WTC11 (cell line): ENCODE measurements around the gene ERBB4.

Experiments used
- CREB1 ChIP-seq: sonication (generic); formaldehyde crosslinking; IDR thresholded peaks from 2 replicates; pipeline ENCODE4 v1.8.0; 2023; ENCODE audit warnings: mild to moderate bottlenecking, missing genetic modification reagents
- JUN ChIP-seq: sonication (generic); formaldehyde crosslinking; IDR thresholded peaks from 2 replicates; pipeline ENCODE4 v1.8.0; 2023; ENCODE audit warnings: mild to moderate bottlenecking, missing genetic modification reagents
- ZNF423 ChIP-seq: fragments of 250-450 bp; sonication (Bioruptor Pico); IDR thresholded peaks from 2 replicates; pipeline ENCODE4 v2.1.2; 2022; ENCODE audit warnings: mild to moderate bottlenecking, moderate library complexity
- TF ChIP-seq, protein P1 (sequence below): sonication (generic); formaldehyde crosslinking; IDR thresholded peaks from 2 replicates; pipeline ENCODE4 v1.8.0; 2022; ENCODE audit warnings: mild to moderate bottlenecking, missing genetic modification reagents
- TF ChIP-seq, protein P2 (sequence below): fragments of 200-600 bp; IDR thresholded peaks from 2 replicates; pipeline ENCODE4 v1.8.0; 2022; ENCODE audit warnings: antibody characterized with exemption
- TF ChIP-seq, protein P3 (sequence below): sonication (generic); formaldehyde crosslinking; IDR thresholded peaks from 2 replicates; pipeline ENCODE4 v1.8.1; 2022; ENCODE audit warnings: mild to moderate bottlenecking, moderate library complexity, missing genetic modification reagents
- TF ChIP-seq, protein P4 (sequence below): sonication (generic); formaldehyde crosslinking; IDR thresholded peaks from 2 replicates; pipeline ENCODE4 v1.8.1; 2023; ENCODE audit warnings: mild to moderate bottlenecking, missing genetic modification reagents, moderate library complexity
- TF ChIP-seq, protein P5 (sequence below): sonication (generic); formaldehyde crosslinking; conservative IDR thresholded peaks from 2 replicates; pipeline ENCODE4 v1.8.1; 2022; ENCODE audit warnings: mild to moderate bottlenecking, missing genetic modification reagents

DNA sequence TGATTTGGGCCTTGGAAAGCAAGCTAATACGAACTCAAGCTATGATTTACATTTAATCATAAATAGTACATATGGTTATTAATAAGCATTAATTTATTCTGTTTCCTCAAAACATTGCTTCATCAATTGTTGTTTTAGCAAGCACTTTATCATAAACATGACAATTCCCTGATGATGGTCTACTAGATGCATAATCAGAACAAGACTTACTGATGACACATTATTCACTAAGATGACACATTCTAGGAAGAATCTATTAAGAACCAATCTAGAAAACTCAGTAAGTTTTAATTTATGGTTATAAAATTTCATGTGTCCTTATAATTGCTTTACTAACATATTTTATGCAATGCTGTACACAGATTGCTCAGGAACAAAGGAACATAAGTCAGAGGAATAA lies 815.2 kb downstream of the ERBB4 start:
- TF ChIP-seq, protein P1, sequence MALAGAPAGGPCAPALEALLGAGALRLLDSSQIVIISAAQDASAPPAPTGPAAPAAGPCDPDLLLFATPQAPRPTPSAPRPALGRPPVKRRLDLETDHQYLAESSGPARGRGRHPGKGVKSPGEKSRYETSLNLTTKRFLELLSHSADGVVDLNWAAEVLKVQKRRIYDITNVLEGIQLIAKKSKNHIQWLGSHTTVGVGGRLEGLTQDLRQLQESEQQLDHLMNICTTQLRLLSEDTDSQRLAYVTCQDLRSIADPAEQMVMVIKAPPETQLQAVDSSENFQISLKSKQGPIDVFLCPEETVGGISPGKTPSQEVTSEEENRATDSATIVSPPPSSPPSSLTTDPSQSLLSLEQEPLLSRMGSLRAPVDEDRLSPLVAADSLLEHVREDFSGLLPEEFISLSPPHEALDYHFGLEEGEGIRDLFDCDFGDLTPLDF (CRISPR knock-in tag), result no peak
- no peak for TF ChIP-seq CREB1
- TF ChIP-seq, protein P2, sequence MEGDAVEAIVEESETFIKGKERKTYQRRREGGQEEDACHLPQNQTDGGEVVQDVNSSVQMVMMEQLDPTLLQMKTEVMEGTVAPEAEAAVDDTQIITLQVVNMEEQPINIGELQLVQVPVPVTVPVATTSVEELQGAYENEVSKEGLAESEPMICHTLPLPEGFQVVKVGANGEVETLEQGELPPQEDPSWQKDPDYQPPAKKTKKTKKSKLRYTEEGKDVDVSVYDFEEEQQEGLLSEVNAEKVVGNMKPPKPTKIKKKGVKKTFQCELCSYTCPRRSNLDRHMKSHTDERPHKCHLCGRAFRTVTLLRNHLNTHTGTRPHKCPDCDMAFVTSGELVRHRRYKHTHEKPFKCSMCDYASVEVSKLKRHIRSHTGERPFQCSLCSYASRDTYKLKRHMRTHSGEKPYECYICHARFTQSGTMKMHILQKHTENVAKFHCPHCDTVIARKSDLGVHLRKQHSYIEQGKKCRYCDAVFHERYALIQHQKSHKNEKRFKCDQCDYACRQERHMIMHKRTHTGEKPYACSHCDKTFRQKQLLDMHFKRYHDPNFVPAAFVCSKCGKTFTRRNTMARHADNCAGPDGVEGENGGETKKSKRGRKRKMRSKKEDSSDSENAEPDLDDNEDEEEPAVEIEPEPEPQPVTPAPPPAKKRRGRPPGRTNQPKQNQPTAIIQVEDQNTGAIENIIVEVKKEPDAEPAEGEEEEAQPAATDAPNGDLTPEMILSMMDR, result no peak
- TF ChIP-seq, protein P3, sequence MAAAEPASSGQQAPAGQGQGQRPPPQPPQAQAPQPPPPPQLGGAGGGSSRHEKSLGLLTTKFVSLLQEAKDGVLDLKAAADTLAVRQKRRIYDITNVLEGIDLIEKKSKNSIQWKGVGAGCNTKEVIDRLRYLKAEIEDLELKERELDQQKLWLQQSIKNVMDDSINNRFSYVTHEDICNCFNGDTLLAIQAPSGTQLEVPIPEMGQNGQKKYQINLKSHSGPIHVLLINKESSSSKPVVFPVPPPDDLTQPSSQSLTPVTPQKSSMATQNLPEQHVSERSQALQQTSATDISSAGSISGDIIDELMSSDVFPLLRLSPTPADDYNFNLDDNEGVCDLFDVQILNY, result no peak
- no peak for TF ChIP-seq ZNF423 (CRISPR knock-in tag)
- TF ChIP-seq, protein P4, sequence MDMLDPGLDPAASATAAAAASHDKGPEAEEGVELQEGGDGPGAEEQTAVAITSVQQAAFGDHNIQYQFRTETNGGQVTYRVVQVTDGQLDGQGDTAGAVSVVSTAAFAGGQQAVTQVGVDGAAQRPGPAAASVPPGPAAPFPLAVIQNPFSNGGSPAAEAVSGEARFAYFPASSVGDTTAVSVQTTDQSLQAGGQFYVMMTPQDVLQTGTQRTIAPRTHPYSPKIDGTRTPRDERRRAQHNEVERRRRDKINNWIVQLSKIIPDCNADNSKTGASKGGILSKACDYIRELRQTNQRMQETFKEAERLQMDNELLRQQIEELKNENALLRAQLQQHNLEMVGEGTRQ (CRISPR knock-in tag), result no peak
- TF ChIP-seq, protein P5, sequence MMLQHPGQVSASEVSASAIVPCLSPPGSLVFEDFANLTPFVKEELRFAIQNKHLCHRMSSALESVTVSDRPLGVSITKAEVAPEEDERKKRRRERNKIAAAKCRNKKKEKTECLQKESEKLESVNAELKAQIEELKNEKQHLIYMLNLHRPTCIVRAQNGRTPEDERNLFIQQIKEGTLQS (CRISPR knock-in tag), result no peak
- no peak for TF ChIP-seq JUN (CRISPR knock-in tag)
